NCI-H2029 treated with DMSO at 0.1 percent for 48 hours (cell line): ENCODE measurements around the gene MVK.

Experiments used
- DNase-seq: peaks from one replicate; lab custom pipeline; 2025; lab: John Stamatoyannopoulos, UW

MVK gene

DNA sequence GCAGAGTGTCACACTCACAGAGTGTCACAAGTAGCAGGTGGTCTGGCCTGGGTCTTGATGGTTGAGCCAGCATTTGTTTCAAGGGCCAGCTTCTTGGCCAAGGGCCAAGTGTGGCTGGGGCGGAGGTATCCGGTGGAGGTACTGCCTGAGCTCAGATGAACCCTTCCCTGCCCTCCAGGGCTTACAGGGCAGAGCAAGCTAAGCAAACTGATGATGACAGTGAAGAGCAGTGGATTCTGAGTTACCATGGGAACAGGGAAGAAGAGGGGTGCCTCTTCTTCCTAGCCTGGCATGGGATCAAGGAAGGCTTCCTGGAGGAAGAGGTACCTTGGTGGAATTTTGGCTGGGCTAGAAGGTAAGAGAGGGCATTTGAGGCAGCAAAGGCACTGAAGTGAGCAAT lies 35.7 kb downstream of the MVK start:
- peak; percentile 54 for DNase-seq

DNA sequence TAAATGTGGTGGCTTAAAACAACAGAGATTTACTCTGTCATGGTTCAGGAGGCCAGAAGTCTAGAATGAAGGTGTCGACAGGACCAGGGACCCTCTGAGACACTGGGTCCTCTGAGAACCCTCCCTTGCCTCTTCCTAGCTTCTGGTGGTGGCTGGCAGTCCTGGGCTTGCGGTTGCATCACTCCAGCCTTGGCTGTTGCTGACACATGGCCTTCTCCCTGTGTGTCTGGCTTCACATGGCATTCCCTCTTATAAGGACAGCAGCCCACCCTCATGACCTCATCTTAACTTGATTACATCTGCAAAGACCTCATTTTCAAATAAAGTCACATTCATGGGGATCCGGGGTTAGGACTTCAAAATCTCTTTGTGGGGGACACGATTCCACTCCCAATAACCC lies 36.9 kb downstream of the MVK start:
- DNase-seq = no peak

GRCh38 chr12:109611223-109611622 lies 37.6 kb downstream of the MVK start:
- DNase-seq = no peak

DNA sequence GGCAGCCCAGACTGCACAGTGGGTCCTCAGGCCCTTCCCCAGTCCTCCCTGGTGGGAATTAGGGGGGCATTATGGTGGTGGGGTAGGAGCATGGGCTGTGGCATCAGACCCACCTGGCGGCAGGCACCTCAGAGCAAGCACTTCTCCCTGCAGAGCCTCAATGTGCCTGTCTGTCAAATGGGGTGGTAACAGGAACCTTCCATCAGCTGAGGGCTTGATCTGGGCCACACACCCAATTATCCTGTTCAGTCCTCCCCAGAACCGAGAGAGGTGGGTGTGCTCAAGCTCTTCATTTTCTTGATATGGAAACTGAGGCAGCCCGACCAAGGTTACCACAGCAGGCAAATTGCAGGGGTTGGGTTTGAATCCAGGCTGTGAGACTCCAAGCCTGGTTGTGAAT lies 38.4 kb downstream of the MVK start:
- no peak for DNase-seq

GRCh38 chr12:109612975-109613502 lies 39.4 kb downstream of the MVK start:
- DNase-seq = no peak

GRCh38 chr12:109613649-109614455 lies 40.3 kb downstream of the MVK start:
- no peak for DNase-seq

- DNase-seq = no peak
These were observed 42.1 kb downstream of the MVK start for GRCh38 chr12:109615556-109616229.

DNA sequence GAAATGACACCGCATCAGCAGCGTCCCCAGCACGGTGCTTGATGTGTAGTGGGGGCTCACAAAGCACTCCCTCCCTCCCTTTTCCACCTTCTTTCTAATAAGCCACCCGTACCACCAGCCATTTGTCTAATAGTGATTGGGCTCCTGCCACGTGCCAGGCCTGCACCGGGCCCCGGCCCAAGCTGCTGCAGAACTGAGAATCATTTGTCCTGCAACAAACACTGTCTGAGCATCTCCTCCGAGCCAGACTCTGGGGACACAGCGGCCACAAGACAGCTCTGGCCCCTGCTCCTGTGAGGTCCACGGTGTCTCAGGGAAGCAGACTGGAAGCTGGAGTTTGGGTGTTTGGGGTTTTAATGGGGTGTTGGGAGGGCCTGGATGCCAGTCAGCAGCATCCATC lies 43.9 kb downstream of the MVK start:
- no peak for DNase-seq

DNA sequence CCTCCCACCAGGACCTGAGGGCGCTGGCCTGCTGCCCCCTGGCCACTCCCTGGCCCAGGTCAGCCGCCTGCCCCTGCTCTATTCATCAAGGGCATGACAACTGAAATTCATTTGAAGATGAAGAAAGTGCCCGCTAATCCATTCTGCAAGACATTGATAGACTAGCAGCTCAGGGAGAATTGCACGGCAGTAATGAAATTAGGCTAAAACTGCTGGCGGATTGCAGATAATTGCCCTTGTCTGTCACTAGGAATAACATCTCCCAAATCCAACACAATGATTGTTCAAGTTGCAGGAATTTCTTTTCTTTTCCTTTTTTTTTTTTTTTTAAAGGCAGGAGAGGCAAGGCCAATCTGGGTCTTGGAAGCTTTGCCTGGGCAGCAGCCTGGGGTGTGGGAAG lies 44.5 kb downstream of the MVK start:
- no peak for DNase-seq

- no peak for DNase-seq
These were observed 45.5 kb downstream of the MVK start for GRCh38 chr12:109619002-109619604.

- no peak for DNase-seq
These were observed 47.7 kb downstream of the MVK start for GRCh38 chr12:109621211-109621694.

DNA sequence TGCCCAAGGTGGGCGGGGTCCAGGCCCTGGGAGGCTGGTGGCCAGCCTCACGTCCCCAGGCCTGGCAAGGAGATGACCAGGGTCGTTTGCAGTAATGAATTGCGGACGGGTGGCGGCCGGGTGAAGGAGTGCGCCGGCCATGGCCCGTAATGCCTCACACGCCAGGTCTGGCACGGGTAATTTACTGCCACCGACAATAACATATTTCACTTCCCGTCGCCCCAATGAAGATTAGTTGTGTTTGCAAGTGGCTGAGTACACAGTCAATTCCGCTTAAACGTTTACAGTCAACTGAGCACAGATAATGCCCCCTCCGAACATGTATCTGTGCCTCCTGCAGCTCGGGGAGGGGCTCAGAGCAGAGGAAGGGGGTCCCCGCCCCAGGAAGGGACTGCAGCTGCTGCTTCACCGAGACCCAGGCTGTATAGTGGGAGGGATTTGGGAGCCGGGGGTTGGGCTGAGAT lies 48.3 kb downstream of the MVK start:
- no peak for DNase-seq

- DNase-seq = no peak
These were observed 50.9 kb downstream of the MVK start for GRCh38 chr12:109624467-109624866.

DNA sequence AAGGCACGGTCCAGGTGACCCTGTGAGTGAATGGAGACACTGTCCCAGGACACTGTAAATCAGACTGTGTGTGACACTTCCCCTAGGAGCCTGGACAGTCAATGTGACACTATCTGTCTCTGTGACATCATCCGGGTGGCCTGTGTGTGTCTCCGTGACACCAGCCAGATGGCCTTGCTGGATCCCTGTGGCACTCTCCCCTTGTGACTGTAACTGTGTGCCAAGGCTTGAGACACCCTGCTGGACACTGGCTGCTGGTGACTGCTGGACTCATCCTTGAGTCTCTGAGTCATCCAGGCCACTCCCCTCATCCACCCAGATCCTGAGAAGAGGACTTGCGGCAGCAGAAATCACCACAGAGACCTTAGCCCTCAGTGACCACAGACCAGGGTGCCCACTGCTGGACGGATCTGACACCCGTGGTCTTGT lies 51.6 kb downstream of the MVK start:
- no peak for DNase-seq

GRCh38 chr12:109625749-109626377 lies 52.3 kb downstream of the MVK start:
- no peak for DNase-seq

DNA sequence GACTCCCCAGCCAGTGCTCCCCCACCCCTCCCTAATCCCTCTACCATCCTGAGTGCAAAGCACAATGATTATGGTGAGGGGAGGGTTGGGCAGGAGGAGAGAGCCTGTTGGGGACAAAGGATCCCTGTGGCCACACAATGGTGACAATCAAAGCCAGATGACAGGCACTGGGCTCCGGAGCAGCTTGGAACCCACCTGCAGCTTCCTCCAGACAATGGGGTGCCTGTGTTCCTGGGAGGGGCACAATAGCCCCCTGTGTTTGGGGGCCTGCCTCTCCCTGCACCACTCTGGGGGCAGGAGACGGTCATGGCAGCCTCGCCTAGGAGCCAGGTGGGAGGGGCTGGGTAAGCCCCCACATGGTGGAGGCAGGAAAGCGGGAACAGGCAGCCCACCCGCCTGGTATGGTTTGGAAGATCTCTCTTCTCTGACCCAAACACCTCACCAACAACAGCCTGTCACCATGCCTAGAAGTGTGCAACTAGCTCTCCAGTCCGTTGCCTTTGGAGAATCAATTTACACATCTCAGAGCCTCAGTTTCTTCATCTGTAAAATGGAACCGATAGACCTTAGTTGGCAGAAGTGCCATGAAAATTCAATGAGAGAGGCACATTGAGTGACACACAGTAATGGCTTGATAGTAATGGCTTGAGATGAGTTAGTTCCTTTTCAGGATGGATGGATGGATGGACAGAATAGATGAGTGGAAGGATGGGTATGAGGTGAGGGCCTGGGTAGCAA lies 53.0 kb downstream of the MVK start:
- DNase-seq = no peak

DNA sequence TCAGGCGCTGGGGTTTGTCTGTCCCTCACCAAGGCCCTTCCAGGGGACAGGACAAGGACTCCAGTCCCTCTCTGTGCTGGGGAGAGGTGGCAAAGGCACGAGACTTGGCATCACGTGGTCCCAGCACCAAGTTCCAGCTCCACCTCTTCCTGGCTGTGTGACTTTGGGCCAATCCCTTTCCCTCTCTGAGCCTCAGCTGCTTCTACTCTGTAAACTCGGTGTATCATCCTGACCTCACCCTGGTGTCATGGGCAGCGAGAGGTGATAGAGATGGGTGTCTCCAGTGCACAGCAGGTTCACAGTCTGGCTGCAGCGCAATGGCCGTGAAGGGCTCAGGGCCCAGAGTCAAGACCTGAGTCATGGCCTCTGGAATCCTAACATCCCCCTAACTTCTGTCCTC lies 54.0 kb downstream of the MVK start:
- no peak for DNase-seq

- DNase-seq = no peak
These were observed 56.5 kb downstream of the MVK start for GRCh38 chr12:109630107-109630506.

DNA sequence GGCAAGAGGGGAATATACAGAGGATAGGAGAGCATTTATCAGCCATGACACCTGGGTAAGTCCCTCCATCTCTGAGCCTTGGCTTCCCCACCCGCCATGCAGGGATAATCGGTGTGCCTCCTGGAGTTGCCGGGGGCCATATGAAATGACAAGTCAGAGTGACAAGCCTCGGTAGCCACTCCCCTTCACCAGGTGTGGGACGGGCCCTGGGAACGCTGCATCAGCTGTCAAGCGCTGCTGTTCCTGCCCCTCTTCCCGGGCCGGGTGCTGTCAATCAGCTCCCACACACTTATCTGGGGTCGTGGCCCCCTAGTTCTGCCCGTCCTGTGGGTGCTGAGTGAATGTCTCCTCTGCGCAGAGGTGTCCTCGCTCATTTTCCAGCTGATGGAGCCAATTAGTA lies 57.2 kb downstream of the MVK start:
- DNase-seq = no peak

- no peak for DNase-seq
These were observed 57.7 kb downstream of the MVK start for GRCh38 chr12:109631302-109631701.

DNA sequence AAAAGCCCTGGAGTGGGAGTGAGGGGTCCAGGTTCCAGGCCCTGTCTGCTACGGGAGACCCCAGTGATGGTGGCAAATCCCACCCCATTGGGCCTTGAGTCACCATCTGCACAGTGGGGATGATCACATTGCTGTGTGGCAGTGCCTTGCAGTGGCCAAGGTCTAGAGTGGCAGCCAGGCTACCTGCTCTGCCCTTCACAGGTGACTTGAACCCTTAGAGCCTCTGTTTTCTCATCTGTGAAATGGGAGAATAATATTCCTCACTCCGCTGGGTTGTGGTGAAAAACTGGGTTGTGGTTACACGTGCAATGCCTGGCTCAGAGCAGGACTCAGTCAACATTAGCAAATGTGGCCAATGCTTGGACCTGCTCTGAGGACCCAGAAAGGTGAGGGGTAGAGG lies 58.2 kb downstream of the MVK start:
- DNase-seq = no peak

DNA sequence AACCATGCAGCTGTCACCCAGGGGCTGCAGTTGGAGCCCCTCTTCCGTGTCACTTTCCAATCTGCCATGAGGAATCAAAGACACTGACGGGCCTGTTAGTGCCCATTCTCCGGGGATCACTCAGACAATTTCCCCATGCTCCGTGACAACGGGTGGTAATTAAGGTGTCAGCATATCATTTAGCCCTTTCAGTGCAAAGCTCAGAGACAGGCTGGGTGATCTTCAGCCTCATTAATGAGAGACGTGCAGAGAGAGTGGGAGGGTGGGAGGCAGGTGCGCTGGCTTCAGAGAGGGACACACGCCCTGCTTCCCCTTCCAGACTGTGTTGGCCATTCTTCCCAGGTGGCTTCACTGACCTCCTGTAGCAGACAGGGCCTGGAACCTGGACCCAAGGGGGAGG lies 58.7 kb downstream of the MVK start:
- no peak for DNase-seq
